Measurements from ENCODE around the gene TBCCD1. TPM values are rescaled to one million over a fixed set of nuclear protein-coding genes. Genes with fewer than 3 reads are reported as not detected.
A peak's percentile ranks its signal among the peaks of the same experiment; 100 is the strongest.

The TBCCD1 gene, protein sequence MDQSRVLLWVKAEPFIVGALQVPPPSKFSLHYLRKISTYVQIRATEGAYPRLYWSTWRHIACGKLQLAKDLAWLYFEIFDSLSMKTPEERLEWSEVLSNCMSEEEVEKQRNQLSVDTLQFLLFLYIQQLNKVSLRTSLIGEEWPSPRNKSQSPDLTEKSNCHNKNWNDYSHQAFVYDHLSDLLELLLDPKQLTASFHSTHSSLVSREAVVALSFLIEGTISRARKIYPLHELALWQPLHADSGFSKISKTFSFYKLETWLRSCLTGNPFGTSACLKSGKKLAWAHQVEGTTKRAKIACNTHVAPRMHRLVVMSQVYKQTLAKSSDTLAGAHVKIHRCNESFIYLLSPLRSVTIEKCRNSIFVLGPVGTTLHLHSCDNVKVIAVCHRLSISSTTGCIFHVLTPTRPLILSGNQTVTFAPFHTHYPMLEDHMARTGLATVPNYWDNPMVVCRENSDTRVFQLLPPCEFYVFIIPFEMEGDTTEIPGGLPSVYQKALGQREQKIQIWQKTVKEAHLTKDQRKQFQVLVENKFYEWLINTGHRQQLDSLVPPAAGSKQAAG
- total RNA-seq: 7.8 TPM
- long read RNA-seq, transcript TBCCD1-201 (8 exons, 2,441 nt): major isoform, 19 of 24 reads
- long read RNA-seq, partial matches to known transcripts: 2 of 24 reads
- long read RNA-seq, other reads (novel, unspliced or antisense): 3 of 24 reads

DNA sequence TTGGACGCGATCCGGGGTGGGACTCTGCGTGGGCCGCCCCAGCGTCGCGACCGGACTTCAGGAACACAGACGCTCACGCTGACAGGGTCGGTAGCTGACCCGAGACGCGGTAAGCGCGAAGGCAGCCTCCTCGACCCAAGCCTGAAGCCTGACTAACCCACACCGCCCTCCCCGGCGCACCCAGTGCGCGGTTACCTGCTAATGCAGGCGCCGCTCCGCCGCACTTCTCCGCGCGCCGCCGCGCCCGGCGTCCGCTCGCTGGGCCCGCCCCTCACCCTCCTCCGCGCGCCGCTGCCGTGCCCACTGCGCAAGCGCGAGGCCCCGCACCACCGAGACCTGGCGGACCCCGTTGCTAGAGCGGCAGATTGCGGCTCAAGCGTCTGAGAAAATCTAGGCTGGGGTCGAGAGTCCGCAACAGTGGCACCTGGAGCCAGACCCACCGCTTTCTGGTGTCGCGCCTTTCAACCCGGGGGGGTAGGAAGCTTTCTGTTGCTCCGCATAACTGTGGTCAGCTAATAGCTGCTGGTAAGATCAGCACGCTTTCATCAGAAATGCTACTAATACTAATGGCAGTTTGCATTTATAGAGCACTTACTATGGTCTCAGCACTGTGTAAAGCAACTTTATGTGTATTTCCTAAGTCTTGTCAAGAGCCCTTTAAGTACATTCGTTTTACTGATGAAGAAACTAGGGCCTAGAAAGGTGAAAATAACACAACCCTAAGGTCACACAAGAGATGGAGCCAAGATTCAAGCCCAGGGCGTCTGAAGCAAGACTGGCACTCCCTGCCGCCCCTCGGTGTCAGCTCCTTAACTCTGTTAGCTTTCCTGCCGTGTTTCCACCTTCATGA is at the start of gene TBCCD1:
TSS of gene TBCCD1 (minus strand) at position 268 of the 850 bp plus-strand sequence. CDS start 3,010 bp downstream, outside the sequence.
- DNase-seq (ENCODE audit: low spot score): peak; percentile 97
- intact Hi-C loops (cut with DNase I): loop anchor here (5.0 to 10.0 kb wide), 2 partner anchors 462 to 630 kb away; partner anchors contain the start of genes ETV5 and TRA2B

DNA sequence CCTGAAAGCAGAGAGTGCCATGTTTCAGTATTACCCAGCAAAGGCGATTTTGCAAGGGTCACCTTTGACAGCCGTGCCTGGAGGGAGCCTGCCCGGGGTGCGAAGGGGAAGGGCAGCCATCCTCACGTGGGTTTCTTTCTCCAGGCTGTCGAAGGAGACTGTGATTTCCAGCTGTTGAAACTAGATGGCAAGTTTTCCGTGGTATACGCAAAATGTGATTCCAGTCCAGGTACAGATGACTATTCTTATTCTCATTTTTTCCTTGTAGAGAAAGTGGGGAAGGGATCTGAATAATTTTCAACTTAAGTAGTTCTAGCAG is 49.1 kb upstream of the TBCCD1 start:
- intact Hi-C loops (cut with DNase I): loop anchor here (2.0 kb wide), 1 partner anchor 137 kb away; no protein-coding TSS in a partner anchor

DNA sequence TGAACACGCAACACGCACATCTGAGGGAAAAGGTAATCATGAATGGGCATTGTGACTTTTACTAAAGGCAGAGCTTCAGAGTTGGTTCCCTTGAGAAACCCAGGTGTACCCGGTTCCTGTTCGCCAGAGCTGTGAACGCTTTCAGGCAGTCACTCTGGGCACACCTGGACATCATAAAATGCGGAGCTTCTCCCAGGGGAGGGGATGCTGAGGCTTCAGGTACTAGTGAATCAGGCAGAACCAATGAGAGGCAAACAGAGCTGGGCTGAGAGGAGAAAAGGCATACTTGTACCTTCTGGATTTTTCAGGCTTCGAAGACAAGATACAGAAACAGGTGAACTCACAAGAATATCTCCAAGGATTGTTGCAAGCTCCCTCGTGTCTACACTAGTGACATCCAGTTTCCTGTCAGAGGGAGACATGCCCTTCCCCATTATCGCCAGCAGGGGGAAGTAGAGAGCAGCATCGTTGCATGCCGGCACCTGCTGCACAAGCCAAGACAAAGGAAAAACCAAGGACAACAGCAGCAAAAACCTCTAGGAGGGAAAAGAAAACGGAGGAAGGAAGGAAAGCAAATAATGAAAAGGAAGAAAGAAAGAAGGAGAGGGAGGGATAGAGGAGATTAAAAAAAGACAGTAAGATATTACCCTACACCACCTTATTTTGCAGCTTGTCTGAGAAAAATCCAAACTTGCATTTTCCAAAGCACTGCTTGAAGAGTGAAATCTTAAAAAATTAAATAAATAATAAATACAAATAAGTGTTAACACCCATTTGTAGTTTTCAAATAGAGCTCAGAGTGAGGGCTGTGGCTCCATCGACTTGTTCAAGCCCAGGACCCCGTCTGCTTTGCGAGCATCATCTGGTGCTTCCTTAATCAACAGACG is 47.7 kb upstream of the TBCCD1 start:
- intact Hi-C loops (cut with DNase I): loop anchor here (2.0 kb wide), 1 partner anchor 210 kb away; no protein-coding TSS in a partner anchor
- peak; percentile 85 for DNase-seq (ENCODE audit: low spot score)

More for the DNA sequence above, 49.1 kb upstream of the TBCCD1 start:
- DNase-seq (ENCODE audit: low spot score): no peak

DNA sequence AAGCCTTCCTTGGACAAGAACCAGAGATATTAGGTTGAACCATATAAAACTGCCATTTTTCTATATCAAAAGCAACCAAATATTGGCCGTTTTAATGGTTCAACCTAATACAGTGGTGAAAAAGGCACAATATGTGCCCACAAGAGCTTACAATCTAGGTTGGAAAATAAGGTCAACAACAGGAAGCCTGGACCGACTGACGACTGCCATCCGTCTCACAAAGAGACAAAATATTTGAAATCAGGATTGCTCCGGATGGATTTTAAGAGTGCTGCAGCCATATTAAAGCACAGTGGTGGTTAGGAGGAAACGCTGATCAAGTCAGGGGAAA is 47.1 kb upstream of the TBCCD1 start:
- DNase-seq (ENCODE audit: low spot score): no peak
- intact Hi-C loops (cut with DNase I): loop anchor here (2.0 kb wide), 1 partner anchor 211 kb away; no protein-coding TSS in a partner anchor

DNA sequence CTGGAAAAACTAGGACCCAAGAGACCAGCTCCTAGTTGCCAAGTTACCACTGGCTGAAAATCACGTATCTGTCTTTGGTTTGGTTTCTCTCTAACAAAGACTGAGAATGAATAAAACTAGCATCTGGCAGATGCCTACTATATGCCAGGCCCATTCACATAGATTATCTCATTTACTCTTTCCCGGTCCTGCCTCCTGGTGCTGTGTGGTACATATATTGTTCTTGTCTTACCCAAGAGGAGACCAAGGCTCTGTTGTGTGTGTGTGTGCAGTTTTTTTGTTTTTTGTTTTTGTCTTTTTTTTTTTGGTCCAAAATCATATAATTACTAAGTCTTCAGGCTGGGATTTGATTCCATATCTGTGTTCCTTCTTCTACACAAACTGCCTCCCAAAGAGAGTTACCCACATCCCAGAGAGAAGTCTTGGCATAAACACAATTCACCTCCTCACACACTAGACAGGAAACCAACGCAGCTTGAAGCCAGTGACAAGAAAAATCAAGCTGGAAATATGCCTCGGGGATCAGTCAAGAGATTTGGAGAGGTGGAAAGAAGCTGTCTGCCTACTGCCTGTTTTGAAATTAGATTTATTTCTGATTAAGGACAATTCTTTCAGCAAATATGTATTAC is 46.6 kb upstream of the TBCCD1 start:
- intact Hi-C loops (cut with DNase I): loop anchor here (2.0 kb wide), 1 partner anchor 211 kb away; no protein-coding TSS in a partner anchor

DNA sequence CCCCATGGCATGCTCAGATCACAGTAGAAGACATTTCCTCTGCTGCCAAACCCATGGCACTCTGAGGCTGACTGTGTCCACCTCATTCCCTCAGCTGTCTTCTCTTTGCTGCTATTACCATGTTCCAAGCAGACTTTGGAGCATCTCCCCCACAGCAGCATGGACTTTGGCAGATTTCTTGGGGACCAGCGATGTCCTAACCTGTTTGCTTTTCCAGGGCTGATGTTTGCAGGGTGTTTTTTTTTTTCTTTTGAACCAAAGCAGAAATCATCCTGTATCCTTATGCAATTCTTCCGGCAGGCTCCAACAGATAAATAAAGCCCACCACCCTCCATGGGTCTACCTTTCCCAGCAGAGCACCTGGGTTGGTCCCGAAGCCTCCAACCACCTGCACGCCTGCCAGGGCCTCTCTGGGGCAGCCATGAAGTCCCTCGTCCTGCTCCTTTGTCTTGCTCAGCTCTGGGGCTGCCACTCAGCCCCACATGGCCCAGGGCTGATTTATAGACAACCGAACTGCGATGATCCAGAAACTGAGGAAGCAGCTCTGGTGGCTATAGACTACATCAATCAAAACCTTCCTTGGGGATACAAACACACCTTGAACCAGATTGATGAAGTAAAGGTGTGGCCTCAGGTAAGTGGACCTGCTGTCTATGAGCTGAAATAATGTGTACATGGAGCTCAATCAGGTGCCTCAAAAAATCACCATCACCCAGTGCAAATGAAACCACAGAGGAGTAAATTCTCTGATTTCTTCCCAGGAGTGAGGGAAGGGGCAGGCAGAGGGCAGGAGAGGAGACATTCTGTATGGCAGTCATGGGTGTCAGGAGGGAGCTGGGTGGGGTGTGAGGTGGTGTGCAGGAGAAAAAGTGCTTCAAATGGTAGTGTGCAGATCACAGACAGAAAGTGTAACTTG is 45.8 kb upstream of the TBCCD1 start, which contains the start of gene AHSG:
TSS of gene AHSG (plus strand) at position 340 of the 916 bp plus-strand sequence. CDS start at position 422, 82 bp downstream.
- no peak for DNase-seq (ENCODE audit: low spot score)
- intact Hi-C loops (cut with DNase I): no loop called here

More for the DNA sequence above, 46.6 kb upstream of the TBCCD1 start:
- DNase-seq (ENCODE audit: low spot score): no peak

DNA sequence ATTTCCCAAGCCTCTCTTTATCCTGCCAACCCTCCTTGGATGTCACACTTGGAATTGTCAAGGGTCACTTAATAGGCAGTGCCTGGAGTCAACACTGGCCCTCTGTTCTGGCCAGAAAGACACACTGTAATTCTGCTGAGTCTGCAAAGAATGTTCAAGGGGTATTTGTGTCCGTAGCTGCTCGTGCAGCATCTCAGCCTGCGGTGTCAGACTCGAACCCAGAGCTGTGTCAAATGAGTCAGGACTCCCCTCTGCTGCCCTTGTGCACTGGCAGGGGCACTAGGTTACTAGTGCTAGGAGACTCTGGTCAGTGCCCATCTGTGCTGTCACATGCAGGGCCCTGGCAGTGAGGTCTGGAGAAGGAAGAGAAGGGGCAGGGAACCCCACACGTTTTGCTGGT is 44.9 kb upstream of the TBCCD1 start:
- intact Hi-C loops (cut with DNase I): no loop called here
- DNase-seq (ENCODE audit: low spot score): no peak

DNA sequence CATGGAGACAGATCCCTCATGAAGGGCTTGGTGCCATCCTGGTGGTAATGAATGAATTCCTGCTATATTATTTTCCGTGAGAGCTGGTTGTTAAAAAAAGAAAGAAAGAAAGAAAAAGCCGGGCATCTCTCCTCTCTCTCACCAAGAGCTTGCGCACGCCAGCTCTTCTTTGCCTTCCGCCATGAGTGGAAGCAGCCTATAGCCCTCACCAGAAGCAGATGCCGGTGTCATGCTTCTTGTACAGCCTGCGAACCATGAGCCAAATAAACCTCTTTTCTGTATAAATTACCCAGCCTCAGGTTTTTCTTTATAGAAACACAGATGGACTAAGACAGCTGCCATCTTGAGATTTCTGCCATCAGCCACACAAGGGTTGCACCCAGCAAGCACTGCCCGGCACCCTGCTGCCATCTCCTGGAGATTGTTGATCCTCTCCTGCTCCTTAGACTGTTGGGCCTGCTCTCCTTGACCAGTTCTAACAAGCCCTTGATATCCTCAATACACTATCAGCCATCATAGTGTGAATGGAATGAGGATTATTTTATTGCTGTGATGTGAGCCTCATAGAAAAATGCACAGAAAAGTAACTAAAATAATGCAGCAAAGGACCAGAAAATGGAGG is 42.2 kb upstream of the TBCCD1 start:
- intact Hi-C loops (cut with DNase I): no loop called here
- no peak for DNase-seq (ENCODE audit: low spot score)

DNA sequence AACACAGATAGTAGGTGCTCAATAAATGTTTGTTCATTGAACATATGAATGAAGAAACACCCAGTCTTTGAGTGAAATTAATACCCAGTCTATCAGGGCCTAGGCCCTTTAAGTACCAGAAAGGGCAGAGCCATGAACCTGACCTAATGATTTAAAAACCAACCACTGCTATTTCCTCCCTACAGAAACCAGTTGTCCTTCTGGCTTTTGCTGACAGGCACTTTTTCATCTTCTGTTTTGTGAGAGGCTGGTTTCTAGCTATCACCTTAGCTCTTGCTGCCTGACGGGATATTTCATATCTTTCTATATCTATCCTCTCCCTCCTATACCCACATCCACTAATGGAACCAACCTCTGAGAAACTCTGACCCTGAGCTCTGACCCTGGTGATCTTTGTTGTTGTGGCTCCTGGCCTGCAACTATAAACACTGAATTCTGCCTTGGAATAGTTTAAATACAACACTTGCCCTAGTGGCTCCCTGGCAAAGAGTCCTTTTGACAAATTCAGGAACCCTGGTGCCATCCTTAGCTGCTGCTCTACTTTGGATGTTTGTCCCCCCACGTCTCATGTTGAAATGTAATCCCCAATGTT is 41.6 kb upstream of the TBCCD1 start:
- DNase-seq (ENCODE audit: low spot score): no peak
- intact Hi-C loops (cut with DNase I): no loop called here

DNA sequence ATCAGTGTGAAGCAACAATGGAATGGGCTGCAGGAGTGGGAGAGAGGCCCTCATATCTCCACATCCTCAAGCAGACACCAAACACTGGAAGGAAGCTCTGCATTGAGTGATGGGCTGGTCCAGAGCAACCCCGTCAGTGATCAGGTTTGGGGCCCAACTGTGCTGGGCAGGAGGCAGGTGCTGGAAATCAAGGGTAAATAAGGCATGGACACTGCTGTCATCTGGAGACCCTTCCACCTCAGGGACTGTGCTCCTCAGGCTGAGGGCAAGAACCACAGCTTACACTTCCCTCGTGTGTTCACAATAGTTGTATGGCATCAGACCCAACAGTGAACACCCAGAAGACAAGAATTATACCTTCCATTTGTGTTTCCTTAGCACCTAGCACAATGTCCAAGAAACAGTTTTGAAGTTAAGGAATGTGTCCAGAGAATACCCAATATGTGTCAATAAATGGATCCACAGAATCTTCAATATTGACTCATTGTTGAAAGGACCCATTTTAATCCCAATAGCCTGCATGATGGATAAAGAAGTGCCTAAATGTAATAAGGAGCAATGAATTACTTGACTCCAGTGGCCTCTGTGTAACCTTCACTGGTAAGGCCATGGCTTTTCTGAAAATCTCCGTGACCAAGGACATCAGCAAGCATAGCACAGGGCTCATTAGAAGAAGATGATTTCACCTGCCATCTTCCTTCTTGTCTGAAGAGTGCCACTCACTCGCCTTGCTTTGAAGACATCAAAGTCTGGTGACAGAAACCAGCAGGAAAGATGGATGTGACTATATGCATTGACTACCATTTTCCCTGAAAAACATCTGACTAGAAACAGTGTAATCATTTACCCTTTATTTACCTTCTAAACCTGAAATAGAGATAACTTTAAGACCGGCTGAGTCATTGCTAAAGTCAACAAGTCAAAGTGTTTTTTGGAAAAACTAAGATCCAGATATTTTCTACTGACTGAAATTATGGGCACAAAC is 38.7 kb upstream of the TBCCD1 start:
- DNase-seq (ENCODE audit: low spot score): no peak
- intact Hi-C loops (cut with DNase I): no loop called here

DNA sequence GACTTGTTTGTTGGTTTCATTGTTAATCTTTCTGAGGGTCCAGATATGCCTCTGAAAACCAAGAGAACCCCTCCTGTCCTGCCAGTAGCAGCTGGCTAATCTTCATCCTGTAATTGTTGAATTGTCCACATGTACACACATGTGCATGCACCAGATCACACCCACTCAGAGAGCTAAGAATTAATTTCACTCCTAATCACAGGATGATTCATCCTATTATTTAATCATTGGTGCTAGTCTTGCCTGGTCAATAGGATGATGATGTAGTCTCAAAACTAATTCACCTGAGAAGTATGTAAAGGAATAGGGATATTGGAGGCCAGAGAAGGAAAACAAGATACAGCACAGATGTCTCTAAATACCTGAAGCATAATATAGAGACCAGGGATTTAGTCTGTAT is 37.9 kb upstream of the TBCCD1 start:
- DNase-seq (ENCODE audit: low spot score): no peak
- intact Hi-C loops (cut with DNase I): no loop called here

DNA sequence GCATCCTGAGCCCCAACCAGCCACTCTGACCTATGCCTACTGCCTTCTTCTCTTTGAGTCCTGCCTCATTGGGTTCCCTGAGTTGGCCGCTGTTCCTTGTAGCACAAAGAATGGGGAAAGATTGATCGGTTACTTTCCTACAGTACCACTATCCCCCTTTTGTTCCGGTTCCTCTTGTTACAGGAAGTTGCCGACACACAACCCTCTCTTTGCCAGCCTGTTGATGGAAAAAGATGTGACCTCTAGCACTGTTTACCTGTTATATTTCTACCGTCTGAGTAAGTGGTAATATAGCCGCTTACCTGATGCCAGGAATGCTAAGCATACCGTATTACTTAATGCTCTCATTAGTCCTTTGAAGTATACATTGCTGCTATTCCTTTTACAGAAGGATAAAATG is 36.0 kb upstream of the TBCCD1 start:
- intact Hi-C loops (cut with DNase I): no loop called here
- DNase-seq (ENCODE audit: low spot score): no peak

DNA sequence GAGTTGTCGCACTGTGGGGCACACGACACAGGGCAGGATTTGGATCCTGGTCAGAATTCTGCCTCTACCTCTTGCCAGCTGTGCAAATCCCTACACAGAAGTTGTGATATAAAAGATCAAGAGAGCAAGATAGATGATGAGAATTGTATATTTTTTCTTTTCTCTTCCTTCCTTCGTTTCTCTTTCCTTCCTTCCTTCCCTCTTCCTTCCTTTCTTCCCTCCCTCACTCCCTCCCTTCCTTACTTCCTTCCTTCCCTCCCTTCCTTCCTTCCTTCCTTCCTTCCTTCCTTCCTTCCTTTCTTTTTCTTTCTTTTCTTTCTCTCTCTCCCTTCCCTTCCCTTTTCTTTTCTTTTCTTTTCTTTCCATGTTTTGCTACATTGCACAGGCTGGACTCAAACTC is 33.8 kb upstream of the TBCCD1 start:
- DNase-seq (ENCODE audit: low spot score): no peak
- intact Hi-C loops (cut with DNase I): no loop called here

DNA sequence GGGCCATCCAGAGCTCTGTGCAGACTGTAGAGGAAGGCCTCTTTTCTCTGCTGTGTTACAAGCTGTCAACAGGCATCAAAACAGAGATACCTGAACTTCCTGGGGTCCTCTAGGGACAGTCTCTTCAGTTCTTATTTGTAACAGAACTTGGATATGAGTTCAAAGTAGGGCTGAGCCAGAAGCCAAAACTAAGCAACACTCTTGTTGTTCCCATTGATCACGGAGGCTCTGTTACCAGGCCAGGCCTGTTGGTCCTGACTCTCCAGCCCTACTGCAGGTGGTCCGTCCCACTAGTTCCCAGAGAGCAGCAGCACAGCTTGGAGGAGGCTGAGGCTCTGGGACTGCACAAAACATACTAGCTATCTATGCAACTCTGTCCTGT is 32.6 kb upstream of the TBCCD1 start:
- intact Hi-C loops (cut with DNase I): no loop called here
- DNase-seq (ENCODE audit: low spot score): no peak

DNA sequence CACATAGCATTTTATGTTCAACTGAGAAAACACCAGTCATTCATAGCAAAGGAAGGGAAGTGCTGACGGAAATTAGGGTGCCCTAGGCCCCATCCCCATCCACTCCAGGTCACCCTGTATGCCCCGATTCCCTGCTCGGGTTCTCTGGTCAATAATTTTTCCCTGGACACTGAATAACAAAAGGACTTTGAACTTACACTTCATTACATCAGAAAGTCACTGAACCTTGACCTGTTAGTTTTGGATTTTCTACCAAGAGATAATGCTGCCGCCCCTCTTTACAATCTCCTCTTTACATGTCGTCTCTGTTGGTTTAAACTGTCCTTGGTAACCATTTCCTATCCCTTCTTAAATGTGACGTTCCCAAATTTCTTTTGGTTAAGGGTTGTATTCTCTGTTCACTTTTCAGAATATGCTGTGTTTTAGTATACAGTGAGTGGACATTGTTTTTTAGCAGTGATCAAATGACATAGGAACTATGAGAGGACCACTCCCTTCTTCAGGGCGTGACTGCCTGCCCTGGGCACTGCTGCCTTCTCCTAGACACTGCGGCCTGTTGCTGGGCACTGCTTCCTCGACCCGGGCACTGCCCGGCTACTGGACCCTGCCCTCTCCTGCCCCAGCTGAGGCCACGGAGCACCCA is 32.1 kb upstream of the TBCCD1 start:
- DNase-seq (ENCODE audit: low spot score): no peak
- intact Hi-C loops (cut with DNase I): no loop called here
